HG03108 (cell line): ENCODE measurements around the gene KITLG.
"Not testable (repeated sequence)": the region's sequence is repeated elsewhere in the genome, so short reads cannot be mapped to it uniquely, and the experiment has no call there.

Source experiments
- ATAC-seq: cut with Tn5 transposase; IDR thresholded peaks from one replicate; pipeline ENCODE4 v1.9.1; 2021; ENCODE audit warnings: moderate library complexity; ENCODE audit not compliant: unreplicated experiment

KITLG gene

DNA sequence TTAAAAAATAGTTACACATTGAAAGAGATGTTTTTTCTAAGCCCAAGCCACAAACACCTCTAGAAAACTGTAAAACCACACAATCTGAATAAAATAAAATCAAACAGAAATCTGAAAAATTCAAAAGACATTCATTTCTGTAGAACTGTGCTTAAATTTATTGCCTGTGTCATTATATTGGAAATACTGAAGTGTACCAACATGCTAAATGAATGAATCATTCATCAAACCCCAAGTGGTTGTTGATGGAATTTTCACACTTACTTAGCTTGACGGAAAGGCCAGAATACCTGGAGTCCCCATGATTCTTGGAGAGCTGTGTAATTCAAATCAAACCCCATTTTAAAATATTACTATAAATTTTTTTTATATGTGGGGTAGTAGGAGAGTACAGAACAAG is 2.7 kb downstream of the KITLG start:
- ATAC-seq, result no peak

DNA sequence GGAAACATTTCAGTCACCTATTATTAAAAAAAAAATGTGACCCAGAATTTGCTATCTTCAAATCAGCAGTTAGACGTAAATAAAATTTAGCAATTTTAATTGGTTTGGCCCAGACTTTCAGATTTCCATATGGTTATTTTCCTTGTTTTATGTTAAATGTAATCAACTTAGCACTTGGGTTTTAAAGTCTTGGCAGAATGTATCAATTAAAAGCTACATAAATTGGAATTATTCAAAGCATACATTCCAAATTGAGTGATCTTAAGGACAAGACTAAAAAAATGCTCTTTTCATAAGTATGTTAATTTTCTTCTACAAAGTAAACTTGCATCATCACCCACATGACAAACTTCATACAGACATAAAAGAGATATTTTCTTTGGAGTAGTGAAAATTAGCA is 3.4 kb downstream of the KITLG start:
- no peak for ATAC-seq

DNA sequence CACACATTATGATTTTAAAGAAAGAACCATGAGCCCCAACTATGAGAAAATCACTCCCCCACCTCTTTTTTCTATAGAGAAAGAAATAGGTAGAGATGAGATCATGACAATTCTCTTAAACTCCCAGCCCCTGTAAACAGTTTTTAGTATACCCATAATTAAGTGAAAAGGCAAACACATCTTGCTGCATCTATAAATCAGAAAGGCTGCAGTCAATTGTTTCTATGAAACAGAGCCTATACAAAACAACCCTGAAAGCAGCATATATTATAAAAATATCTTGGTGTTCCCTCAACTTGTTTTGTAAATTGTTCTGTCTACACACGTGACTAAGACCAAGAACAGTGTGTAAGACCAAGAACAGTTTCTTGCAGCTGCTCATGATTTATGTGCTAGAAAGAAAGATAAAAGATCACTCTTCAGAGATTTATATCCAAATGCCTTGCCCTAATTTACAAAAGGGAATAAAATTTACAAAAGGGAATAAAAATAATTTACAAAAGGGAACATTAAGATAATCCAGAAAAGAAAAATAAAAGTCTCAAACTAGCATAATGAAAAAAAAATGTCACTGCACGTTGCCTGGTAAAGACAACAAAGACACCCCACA is 4.8 kb downstream of the KITLG start:
- ATAC-seq, result no peak

DNA sequence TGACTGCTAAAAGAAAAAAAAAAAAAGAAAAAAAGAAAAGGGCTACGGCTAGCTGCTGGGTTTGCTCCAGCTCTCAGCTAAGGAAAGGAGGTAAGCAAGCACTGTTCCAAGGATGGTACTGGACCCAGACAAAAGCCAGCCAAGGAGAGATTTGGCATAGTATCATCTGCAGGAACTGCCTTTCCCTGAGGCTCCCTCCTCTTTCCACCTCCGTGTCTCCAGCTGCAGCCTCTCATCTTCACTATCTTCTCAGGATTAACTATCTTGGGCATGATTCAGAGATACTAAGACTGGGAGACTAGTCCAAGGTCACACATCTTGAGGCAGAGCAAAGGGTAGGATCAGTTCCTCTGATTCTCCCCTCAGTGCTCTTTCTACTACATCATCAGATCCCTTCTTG is 6.0 kb downstream of the KITLG start:
- no peak for ATAC-seq

DNA sequence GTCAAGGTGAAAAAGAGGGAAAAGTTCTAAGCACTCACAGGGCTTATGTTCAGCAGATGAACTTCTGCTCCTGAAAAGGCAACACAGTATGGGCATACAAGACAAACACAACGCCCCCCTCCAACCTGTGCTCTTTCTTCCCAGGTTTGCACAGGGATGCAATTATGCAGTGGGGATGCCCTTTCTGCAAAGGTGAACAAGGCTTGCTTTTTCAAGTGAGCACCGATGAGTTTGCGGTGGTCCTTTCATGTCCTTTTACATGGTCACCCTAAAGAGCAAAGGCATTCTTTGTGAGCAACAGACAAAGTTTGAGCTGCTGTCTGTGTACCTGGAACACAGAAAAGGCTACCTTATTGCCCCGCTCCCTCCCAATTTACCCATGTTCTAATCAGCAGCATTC is 6.7 kb downstream of the KITLG start:
- ATAC-seq, result no peak

DNA sequence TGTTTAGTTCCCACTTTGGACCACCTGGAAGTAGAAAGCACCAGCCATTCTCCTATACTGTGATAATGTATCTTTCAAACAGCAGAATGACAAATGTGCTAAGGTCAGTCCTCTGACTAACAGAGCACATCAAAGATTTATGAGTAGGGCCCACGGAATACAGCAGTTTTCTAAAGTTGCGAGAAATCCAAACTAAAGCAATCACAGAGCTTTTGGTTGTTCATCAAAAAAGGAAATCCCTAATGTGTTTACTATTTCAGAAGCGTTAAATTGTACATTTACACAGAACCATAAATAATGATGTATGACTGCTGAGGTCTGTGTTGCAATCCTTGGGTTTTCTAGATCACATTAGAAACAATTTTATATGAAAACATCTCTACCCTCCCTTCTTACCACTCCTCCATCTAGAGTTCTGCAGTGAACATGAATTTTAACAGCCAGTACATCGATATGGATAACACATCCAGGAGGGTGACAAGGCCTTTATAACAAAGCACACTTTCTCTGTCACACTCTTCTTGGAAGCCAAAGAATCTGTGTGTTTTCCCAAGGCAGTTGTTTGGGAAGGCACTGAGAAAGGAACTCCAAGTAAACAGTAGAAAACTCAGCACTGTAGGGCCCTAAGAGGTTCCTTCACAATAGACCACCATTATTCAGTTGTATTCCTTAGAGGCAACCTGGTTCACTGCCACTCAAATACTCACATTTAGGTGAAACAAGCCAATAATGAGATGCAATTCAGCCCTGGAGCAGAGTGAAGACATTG is 7.3 kb downstream of the KITLG start:
- ATAC-seq, result no peak

DNA sequence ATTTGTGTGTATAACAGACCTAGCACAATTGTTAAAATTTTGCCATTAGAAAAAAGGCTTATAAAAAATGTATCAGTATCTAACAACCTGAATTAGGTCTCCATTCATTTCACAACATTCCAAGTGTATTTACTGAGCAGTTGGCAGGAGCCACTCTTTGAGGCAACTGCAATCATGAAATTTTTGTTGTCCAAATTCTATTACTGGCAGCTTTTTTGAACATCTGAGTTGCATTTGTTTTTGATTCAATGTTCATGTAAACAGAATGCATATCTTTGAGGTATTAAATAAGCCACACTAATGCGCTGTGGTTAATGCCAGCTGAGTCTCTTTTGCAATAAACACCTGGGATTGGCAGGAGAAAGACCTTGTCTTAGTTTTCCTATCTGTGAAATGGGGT is 8.7 kb downstream of the KITLG start:
- ATAC-seq, result no peak

DNA sequence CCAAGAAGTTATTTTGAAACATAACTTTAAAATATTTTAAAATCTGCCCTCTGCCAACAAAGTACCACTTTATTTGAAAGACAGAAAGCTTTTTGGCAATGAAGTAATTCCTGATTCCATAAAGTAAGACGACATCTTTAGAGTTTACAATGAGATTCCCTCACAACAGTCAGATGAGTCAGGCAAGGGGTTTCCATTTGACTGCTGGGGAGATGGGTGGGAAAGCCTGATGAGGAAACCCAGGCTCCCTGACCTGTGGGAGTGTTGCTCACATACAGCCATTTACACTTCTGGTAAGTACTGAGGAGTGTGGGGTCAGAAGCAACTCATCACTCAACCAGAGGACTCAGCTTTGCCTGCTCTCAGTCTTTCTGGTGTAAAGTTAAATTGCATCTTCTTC is 10.2 kb downstream of the KITLG start:
- ATAC-seq, result no peak

DNA sequence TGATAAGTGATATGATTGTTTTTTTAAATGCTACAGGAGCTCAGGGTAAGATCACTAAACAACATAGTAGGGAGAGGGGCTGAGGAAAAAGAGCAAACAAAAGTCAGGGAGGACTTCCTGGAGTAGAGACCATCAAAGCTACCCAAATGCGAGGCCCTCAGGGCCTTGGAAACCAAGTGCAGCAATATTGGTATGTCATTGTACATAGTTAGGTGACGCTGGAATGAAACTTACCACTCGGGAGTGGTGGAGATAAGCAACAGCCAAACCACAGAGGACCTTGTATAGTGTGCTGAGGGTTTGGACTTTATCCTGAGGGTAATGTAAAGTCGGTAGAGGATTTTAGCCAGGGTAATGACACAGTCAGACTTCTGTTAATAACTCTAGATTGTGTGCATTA is 13.8 kb downstream of the KITLG start:
- ATAC-seq, result no peak

DNA sequence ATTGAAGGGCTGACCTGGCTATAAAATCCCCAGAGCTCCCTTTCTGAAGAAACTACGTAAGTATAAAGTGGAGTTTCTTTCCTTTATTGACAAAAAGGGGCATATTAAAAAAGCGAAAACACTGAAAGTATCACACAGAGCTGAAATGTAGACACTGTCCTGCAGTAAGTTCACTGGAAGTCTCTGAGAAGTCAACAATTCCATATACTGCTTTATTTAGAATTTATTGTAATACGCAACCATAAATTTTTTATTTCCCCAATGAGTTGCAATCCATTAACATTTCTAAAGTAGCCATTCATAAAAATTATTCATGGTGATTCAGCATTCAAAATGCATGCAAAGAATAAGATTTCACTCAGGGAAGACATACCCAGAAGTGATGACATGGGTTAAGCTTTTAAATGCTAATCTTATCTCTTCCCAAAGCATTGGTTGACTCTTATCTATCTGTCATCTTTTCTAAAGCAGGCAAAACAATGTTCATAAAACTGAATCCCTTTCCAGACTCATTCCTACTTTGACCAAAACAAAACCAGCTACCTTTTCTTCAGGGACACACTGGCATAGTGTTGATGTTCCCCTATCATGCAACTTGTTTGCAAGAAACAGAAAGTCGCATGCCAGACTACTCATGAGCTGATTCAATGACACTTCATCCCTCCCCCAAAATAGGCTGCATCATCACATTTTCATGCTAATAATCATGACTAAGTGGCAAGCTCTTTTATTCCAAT is 17.3 kb downstream of the KITLG start:
- no peak for ATAC-seq

DNA sequence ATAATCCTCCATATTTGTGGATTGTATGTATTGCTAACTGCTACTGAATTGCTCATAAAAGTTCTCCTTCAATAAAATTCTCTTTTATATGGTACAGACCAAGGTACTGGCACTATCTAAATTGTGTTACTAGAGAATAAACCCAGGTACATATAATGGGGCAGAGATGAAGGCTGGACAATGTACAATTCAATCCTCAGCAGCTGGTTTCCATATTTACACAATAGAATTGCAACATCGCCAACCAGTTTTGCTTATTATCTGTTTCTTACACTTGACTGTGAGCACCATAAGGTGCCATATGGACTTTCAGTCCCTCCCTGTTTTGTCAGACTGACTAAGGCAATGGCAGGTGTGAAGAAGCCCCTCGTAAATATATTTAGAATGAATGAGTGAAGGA is 18.1 kb downstream of the KITLG start:
- ATAC-seq, result no peak

DNA sequence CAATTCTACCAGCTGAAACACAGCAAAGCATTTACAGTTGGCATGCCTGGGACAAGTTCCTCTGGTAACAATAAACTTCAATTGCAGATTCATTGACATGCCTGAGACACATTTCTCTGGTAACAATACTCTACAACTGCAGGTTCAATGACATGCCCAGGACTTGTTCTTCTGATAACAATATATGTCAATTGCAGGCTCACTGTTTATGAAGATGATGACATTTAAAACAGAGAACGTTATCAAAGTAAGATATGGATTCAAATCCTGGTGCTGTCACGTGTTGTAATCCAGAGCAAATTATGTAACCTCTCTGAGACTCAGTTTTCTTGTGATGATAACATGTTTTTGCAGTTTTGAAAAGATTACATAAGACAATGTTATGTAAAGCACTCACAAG is 20.5 kb downstream of the KITLG start:
- ATAC-seq, result no peak

DNA sequence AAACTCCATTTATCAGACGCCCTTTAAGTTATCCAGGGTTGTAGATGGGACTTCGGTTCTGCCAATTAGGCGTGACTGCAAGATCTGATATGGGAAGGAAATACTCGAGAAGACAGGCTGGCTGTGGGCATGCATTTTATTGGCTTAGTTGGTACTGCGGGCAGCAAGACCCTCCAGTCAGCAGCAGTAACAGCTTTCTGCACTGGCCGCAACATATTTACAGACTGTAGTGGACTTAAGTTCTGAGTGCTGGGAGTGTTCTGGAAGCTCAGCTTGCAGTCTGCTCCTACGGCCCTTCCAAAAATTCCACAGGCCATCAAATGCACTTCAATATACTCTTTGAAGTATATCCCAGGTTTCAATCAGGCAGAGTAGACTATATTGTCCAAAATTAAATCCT is 21.1 kb downstream of the KITLG start:
- no peak for ATAC-seq

DNA sequence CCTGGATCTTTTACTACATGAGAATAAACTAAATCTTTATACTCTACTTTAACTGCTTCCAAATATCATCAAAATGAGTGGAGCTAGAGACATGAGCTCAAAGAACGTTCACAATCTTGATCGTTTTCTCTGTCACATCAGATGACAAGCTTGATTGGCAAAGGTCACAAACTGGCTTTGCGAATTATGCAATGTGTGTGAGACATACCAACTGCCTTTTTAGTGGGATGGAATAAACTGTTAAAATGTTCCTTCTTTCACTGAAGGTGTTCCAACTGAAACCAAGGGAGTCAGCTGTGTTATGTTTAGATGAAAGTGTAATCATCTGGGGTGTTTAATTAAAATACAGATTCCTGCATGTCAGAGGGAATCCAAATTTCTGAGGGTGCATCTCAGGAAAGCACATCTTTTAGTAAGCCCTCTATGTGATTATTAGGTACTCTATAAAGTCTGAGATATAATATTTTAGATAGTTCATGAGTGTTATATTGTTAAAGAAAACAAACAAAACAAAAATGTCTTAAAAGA is 21.9 kb downstream of the KITLG start:
- ATAC-seq, result no peak

DNA sequence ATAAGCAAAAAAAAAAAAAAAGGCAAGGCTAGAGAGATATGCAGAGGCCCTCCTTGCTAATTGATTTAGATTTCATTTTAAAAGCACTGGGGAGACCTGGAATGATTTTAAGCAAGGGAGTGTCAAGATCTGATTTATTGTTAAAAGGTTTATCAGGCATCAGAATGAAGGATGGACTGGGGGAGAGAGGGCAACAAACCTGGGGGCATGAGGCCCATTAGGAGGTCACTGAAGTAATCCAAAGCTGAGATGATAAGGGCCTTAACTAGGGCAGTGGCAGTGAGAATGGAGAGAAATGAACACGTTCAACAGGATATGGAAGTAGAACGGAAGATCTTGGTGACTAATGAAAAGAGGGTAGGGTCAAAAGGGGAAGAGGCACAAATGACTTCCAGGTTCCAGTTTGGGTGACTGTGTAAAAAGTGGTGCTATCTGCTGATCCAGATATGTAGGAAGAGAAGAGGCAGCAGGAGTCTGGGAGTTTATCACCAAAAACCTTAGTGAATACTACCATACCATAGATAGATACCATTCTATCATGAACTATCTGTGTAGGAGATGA is 24.0 kb downstream of the KITLG start:
- no peak for ATAC-seq

DNA sequence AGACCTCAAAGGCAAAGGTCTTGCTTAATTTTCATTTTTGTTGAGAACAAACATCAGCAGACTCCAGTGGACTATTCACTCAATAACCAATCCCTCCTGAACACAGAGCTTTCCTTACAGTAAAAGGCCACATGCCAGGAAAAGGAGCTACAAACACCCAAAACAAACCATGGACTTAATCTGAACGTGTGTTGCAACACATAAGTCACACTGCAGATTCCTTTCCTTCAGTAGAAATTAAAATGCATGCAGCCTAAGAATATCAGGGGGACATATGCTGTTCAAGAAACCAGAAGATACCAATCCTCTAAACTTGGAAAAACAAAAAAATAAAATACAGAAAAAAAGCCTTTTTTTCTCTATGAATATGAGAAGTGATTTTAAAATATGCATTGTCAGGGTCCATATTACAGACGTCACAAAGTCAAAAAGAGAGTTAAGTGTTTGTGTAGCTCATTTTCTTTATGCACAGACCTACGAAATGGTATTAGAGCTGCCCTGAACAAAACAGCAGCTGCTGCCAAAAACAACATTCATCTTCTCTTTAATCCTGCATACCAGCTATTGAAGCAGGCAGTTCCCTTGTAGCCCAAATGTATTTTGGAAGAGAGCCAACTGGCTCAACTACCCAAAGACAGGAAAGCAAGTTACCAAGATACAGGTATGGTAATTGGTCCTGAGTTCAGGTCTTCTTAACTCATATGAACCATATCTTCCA is 26.2 kb downstream of the KITLG start:
- no peak for ATAC-seq

DNA sequence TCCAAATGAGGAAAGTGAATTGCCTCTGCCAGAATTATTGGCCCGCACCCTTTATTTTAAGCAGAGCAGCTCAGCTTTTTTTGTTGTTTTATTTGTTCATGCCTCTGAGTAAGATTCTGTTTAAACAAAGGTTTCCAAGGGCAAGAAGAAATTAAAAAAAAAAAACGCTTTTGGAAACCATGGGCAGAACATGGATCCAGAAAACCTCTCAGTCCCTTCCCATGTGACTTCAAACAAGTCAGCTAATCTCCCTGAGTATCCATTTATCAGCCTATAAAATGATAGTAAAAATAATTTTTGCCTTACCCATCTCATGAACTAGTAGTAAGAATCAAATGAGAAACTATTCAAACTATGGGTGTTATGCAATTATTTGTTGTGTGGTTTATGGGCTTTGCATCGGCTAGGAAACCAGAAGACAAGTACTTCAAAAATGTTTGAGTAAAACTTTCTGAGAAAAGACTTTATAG is 27.6 kb downstream of the KITLG start:
- ATAC-seq, result no peak

DNA sequence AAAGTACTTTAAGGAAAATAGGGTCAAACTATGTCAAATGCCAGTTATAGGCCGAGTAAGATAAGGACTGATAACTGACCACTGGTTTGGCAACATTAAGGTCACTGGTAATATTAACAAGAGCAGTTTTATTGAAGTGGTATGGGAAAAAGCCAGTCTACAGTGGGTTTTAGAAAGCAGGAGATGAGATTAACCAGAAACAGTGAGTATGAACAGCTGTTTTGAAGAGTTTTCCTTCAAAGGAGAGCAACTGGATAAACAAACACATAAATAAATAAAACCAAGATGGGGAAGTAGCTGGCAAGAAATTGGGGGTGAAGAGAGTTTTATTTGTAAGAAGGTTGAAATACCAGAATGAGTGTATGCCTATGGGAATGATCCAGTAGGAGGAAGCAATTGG is 30.3 kb downstream of the KITLG start:
- no peak for ATAC-seq

DNA sequence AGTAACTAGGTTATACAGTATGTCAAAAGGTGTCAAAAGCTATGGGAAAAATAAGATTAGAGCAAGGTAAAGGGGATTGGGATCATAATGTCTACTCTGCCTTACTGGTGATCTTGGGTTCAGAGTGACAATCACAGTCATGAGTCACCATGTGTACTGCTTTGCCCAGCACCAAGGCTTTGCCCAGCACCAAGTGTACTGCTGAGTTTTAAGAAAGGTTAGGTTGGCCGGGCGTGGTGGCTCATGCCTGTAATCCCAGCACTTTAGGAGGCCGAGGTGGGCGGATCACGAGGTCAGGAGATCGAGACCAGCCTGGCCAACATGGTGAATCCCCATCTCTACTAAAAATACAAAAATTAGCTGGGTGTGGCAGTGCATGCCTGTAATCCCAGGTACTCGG is 32.3 kb downstream of the KITLG start:
- not testable (repeated sequence) for ATAC-seq

DNA sequence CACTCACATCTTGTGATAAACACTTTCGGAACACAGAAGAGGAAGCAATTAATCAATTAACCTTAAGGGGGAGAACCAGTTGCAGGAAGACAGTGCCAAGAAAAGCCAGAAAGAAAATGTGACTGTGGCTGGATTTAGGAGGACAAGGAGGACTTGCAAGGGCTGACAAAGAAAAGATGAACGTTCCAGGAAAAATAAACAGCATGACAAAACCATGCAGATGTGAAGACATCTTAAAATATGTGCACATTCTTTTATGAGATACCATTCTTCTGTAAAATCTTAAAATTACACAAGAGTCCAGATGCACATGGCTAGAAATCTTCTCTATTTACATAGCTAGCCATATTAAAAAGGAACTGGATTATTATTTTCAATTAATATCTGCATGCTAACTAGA is 33.4 kb downstream of the KITLG start:
- ATAC-seq, result no peak

DNA sequence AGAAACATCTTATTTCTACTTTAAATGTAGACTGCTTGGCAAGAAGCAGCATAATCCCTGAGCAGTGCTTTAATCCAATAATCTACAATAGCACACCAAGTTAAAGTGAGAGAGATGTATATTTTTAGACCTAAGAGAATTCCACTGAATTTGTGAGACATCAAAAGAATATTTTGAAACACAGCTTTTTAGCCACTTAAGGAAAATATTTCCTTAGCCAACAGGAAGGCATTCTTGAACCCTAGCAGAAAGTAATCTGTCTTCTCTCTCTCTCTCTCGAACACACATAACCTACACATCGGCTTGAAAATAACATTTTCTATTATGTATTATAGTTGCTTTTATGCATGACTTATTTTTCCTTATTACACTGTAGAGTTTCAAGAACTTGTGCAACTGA is 34.0 kb downstream of the KITLG start:
- ATAC-seq, result no peak
